BJ (cell line): Measurements from ENCODE around the gene LRMDA. TPM values are rescaled to one million over a fixed set of nuclear protein-coding genes. Genes with fewer than 3 reads are reported as not detected.

Source experiments
- CTCF ChIA-PET: fragments of 350-600 bp; formaldehyde crosslinking; extraction: SDS; loops from one replicate; lab custom pipeline; 2021; ENCODE audit warnings: antibody characterized with exemption, inconsistent platforms; lab: Yijun Ruan, JAX
- POLR2A ChIA-PET: fragments of 300-600 bp; sonication (Branson Sonifier 250); formaldehyde crosslinking; extraction: SDS; loops from one replicate; lab custom pipeline; 2021; ENCODE audit warnings: antibody characterized with exemption; lab: Charles Lee
- DNase-seq: peaks from one replicate; pipeline ENCODE4 v3.0.0-alpha.2; 2011; ENCODE audit warnings: low read depth
- H3K27me3 ChIP-seq: 2 replicates; pipeline ENCODE4 v1.6.0; 2011; ENCODE audit warnings: low read length; ENCODE audit not compliant: control insufficient read depth, insufficient read depth
- H3K36me3 ChIP-seq: 2 replicates; pipeline ENCODE4 v1.5.1; 2011; ENCODE audit warnings: low read length; ENCODE audit not compliant: control insufficient read depth, insufficient read depth
- H3K4me3 ChIP-seq: 2 replicates; pipeline ENCODE4 v1.5.1; 2011; ENCODE audit warnings: low read depth, mild to moderate bottlenecking, control low read depth, low read length
- polyA plus RNA-seq: library from polyadenylated mRNA; depleted of rRNA; stranded (reverse); fragments of >200 nt; gene quantifications from 2 replicates; pipeline ENCODE4 v1.2.3, GENCODE V29; 2011
- TF ChIP-seq, protein P1 (sequence below): IDR thresholded peaks from 2 replicates; pipeline ENCODE4 v1.5.1; 2011; ENCODE audit warnings: low read depth, mild to moderate bottlenecking, control low read depth, inconsistent platforms, low read length, moderate library complexity; ENCODE audit not compliant: insufficient read depth

The LRMDA gene
- polyA plus RNA-seq, 1 experiment = not detected

- ChIA-PET POLR2A (no interaction called here), CTCF (no interaction called here)
- Histone ChIP-seq H3K36me3 (no peaks in the 10 kb centered on the region), H3K4me3 (no peak overlapping the region), H3K27me3 (no peaks in the 10 kb centered on the region; the same call in 1 of the 2 replicates)
- no peak for DNase-seq
- TF ChIP-seq, protein P1, sequence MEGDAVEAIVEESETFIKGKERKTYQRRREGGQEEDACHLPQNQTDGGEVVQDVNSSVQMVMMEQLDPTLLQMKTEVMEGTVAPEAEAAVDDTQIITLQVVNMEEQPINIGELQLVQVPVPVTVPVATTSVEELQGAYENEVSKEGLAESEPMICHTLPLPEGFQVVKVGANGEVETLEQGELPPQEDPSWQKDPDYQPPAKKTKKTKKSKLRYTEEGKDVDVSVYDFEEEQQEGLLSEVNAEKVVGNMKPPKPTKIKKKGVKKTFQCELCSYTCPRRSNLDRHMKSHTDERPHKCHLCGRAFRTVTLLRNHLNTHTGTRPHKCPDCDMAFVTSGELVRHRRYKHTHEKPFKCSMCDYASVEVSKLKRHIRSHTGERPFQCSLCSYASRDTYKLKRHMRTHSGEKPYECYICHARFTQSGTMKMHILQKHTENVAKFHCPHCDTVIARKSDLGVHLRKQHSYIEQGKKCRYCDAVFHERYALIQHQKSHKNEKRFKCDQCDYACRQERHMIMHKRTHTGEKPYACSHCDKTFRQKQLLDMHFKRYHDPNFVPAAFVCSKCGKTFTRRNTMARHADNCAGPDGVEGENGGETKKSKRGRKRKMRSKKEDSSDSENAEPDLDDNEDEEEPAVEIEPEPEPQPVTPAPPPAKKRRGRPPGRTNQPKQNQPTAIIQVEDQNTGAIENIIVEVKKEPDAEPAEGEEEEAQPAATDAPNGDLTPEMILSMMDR = no peak
Measured at GRCh38 chr10:75476569-75476968, 45.1 kb downstream of the LRMDA start.

DNA sequence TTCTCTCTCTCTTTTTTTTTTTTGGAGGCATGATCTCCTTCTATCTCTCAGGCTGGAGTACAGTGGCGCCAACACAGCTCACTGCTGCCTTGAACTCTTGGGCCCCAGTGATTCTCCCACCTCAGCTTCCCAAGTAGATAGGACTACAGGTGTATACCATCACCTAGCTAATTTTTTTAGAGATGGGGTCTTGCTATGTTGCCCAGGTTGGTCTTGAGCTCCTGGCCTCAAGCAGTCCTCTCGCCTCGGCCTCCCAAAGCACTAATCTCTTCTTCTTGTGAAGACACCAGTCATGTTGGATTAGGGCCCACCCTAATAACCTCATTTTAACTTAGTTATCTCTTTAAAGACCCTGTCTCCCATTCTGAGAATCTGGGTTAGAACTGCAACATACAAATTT is 45.6 kb downstream of the LRMDA start:
- CTCF ChIA-PET = no interaction called here
- POLR2A ChIA-PET = interaction anchor here (0.6 kb wide), 1 partner anchor 1487 kb away, joined by 3 read pairs; no protein-coding TSS in a partner anchor

DNA sequence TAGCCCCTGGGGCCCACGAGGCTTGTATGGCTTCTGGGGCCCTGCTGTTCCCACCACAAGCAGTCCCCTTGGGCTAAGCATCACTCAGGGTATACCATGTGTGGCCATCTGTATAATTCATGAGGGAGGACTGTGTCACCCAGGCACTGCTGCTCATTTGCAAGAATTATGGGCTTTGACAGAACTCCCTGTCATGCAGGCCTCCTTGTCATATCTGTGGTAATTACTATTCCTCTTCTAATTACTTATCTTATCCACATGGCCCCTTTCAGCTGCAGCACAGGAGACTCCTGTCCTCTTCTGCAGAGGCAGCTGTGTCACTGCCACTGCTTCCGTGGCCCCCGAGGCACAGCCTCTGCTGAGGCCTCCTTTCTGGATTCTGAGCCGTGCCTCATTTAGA is 46.3 kb downstream of the LRMDA start:
- H3K4me3 ChIP-seq = no peak overlapping the region
- POLR2A ChIA-PET = no interaction called here
- TF ChIP-seq, protein P1 = no peak
- no peaks in the 10 kb centered on the region for H3K36me3 ChIP-seq
- H3K27me3 ChIP-seq = peaks cover 2% of the 10 kb centered on the region; the same call in 1 of the 2 replicates
- no peak for DNase-seq
- CTCF ChIA-PET = no interaction called here

More for the DNA sequence above, 45.6 kb downstream of the LRMDA start:
- Histone ChIP-seq H3K4me3 (no peak overlapping the region), H3K27me3 (peaks cover under 1% of the 10 kb centered on the region; the same call in 1 of the 2 replicates), H3K36me3 (no peaks in the 10 kb centered on the region)
- no peak for DNase-seq
- TF ChIP-seq, protein P1 = no peak

GRCh38 chr10:75480374-75480773 is 49.0 kb downstream of the LRMDA start:
- TF ChIP-seq, protein P1 = no peak
- ChIA-PET CTCF (interaction anchor here (0.6 kb wide), 1 partner anchor 126 kb away, joined by 3 read pairs; no protein-coding TSS in a partner anchor), POLR2A (no interaction called here)
- Histone ChIP-seq H3K36me3 (no peaks in the 10 kb centered on the region), H3K27me3 (peaks cover 2% of the 10 kb centered on the region; the same call in 1 of the 2 replicates), H3K4me3 (no peak overlapping the region)
- DNase-seq = no peak

DNA sequence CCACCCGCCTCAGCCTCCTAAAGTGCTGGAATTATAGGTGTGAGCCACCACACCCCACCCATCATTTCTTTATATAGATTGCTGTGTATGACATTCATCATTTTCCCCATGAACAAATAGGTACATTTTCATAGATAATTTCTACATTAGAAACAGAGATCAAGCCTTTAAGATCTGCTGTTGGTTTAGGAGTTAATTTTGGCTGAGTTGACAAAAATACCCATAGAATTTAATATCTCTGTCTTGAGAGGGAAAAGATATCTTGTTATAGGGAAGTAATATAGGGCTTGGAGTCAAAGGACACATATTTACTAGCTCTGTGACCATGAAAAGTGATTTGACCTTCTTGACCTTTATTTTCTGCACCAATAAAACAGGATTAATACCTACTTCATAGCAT is 51.8 kb downstream of the LRMDA start:
- TF ChIP-seq, protein P1 = no peak
- no peaks in the 10 kb centered on the region for H3K36me3 ChIP-seq

More for the DNA sequence above, 51.8 kb downstream of the LRMDA start:
- POLR2A ChIA-PET = no interaction called here
- H3K4me3 ChIP-seq = no peak overlapping the region
- CTCF ChIA-PET = no interaction called here
- peaks cover 4% of the 10 kb centered on the region; the same call in 1 of the 2 replicates for H3K27me3 ChIP-seq
- DNase-seq = no peak
